ENCODE measurements around the gene NPR2.

DNA sequence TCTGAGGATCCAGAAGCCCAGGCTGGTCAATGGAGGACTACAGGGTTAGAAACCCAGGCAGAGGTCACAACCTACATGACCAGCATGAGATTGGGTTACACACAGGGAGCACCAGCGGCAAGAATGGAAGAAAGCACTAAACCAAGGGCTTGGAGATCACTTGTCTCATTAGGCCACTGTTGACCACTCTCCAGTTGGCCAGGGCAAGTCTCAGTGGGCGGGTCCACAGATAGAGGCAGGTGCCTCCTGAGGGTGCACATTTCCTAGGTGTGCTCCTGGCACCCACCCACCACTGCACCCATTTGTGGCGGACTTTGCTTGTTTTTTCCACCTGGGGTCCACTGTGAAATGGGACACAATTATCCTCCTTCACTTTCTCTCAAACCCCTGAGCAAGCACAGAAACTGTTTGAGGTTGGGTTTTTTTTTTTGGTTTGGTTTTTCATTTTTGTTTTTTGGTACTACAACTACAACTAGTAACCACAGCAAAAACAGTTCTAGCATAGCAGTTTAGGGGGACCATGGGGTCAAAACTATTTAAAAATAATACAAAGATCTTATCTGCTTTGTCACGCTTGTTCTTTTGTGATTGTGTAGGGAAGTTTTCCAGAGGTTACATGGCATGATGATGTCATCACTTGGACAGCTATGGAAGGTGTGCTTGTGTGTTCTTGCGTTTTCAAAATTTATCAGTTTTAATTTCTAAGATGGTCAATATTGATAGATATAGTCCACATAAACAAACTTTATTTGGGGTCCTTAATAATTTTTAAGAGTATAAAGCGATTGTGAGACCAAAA lies 6.1 kb downstream of the NPR2 start:
- TF ChIP-seq, protein P1, sequence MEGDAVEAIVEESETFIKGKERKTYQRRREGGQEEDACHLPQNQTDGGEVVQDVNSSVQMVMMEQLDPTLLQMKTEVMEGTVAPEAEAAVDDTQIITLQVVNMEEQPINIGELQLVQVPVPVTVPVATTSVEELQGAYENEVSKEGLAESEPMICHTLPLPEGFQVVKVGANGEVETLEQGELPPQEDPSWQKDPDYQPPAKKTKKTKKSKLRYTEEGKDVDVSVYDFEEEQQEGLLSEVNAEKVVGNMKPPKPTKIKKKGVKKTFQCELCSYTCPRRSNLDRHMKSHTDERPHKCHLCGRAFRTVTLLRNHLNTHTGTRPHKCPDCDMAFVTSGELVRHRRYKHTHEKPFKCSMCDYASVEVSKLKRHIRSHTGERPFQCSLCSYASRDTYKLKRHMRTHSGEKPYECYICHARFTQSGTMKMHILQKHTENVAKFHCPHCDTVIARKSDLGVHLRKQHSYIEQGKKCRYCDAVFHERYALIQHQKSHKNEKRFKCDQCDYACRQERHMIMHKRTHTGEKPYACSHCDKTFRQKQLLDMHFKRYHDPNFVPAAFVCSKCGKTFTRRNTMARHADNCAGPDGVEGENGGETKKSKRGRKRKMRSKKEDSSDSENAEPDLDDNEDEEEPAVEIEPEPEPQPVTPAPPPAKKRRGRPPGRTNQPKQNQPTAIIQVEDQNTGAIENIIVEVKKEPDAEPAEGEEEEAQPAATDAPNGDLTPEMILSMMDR (IDR thresholded peaks at IDR 0.05), result no peak
- TF ChIP-seq POLR2A (IDR thresholded peaks at IDR 0.05), result no peak
- TF ChIP-seq EP300 (IDR thresholded peaks at IDR 0.05), result no peak

Measured in sigmoid colon (tissue), 4 donors.